GM12874 (cell line): ENCODE data around the gene CENPU.

Experiments
- CTCF ChIP-seq: IDR thresholded peaks from 2 replicates; pipeline ENCODE4 v1.5.1; 2011; ENCODE audit warnings: low read depth, mild to moderate bottlenecking, control low read depth, low read length, moderate library complexity; ENCODE audit not compliant: insufficient read depth

The CENPU gene

GRCh38 chr4:184657144-184657543 lies 76.8 kb downstream of the CENPU start:
- no peak for TF ChIP-seq CTCF

- no peak for TF ChIP-seq CTCF
Observed at GRCh38 chr4:184655889-184656869, 77.7 kb downstream of the CENPU start.

GRCh38 chr4:184653650-184654049 lies 80.2 kb downstream of the CENPU start:
- no peak for TF ChIP-seq CTCF

- TF ChIP-seq CTCF, result no peak
Observed at GRCh38 chr4:184651899-184652298, 82.0 kb downstream of the CENPU start.

- no peak for TF ChIP-seq CTCF
Observed at GRCh38 chr4:184649971-184650855, 83.7 kb downstream of the CENPU start.

- TF ChIP-seq CTCF, result no peak; the same call in 1 of the 2 replicates
Observed at GRCh38 chr4:184649026-184649970, 84.6 kb downstream of the CENPU start, which contains the start of the genes CASP3 and PRIMPOL. Gene CASP3 (minus strand): TSS chr4:184649447. CDS start chr4:184638453, 10,994 bp downstream. Gene PRIMPOL (plus strand): TSS chr4:184649738. CDS start chr4:184657141, 7,403 bp downstream.
